ENCODE measurements around the gene TBC1D16.
"Not testable (repeated sequence)": the region's sequence is repeated elsewhere in the genome, so short reads cannot be mapped to it uniquely, and the experiment has no call there.

Gene TBC1D16

DNA sequence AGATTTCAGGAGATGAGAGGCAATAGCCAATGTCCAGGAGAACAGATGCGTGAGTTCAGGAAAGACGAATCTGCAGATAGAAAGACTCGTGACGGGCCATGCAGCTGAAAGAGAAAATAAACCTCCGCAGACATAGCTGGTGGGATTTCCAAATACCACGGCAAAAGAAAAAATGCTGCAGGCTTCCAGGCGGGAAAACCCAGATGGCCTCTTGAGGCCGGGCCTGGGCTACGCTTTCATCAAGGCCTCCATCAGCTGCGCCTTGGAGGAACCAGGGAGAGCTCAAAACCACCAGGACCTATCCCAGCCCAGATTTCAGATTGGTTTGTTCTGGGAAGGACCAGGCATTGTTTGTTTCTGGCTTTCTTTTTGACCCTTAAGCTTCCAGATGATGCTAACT is 17.4 kb upstream of the TBC1D16 start:
- DNase-seq (ENCODE audit: low read depth in 2 of 2): no peak

DNA sequence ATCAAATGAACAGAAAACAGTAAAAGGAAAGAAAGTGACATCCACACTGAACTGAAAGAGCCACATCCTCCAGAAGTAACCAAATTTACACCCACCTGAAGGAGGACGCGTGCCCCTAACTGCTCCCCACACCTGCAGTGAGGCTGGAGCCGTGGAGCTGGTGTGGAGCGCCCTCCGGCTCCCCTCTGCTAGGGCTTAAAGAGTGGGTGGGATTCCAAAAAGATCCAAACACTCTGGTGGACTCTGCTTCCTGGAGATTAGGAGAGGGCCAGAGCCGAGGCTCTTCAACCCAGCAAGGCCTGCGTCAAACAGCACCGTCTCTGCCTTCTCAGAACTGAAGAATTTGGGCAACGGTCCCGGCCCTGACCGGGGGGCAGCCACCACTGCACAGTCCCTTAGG is 16.0 kb upstream of the TBC1D16 start:
- DNase-seq (ENCODE audit: low read depth in 2 of 2): no peak

DNA sequence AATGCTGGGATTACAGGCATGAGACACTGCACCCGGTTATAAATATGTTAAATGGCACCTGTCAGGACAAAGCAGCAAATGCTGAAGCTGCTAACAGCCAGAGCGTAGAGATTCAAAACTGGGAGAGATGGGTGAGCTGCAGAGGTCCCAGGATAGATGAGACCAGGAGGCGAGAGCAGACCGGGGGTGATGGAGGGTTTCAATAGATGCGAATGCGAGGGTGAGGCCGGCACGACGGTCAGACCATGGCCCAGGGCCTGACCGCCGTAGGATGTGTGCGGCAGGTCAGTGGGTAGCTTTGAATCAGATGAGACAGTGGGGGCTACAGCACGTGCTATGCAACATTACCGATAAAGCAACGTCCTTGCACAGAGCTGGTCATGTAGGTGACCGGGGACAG is 15.0 kb upstream of the TBC1D16 start:
- DNase-seq (ENCODE audit: low read depth in 2 of 2): no peak

DNA sequence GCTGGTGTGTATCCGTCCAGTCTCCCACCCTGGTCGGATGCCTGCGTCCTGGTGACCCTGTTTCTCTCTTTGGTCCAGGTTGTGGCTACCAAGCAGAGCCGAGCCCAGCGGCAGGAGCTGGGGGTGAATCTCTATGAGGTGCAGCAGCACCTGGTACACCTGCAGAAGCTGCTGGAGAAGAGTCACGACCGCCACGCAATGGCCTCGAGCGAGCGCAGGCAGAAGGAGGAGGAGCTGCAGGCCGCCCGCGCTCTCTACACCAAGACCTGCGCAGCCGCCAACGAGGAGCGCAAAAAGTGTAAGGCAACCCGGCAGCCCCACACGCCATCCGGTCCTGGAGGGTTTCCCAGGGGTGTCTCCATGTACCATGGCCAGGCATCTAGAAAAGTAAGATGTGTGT is 14.3 kb upstream of the TBC1D16 start:
- DNase-seq (ENCODE audit: low read depth in 2 of 2): no peak

DNA sequence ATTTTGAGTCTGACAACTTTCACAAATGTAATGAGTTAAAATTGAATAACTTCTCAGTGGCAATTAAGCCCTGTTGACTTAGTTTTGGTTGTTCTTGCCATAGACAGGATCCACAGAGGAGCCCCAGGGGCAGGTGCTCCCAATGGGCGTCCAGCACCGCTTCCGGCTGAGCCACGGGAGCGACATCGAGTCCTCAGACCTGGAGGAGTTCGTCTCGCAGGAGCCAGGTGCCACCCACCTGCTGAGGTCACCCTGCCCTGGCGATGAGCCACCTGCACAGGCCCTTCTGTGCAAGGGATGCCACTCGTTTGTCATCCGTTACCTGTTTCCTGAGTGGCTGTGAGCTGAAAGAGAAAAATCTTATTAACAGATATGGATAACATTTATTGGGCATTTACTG is 11.5 kb upstream of the TBC1D16 start:
- no peak for DNase-seq (ENCODE audit: low read depth in 2 of 2)

DNA sequence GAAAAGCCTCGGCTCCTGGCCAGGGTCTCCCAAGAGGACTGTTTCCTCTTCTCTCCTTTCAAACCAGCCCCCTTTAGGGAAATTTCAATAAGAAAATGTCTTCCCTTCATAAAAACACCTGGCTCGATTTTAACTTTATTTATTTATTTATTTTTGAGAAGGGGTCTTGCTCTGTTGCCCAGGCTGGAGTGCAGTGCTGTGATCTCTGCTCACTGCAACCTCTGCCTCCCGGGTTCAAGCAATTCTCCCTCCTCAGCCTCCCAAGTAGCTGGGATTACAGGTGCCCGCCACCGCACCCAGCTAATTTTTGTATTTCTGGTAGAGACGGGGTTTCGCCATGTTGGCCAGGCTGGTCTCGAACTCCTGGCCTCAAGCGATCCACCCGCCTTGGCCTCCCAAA is 11.0 kb upstream of the TBC1D16 start:
- DNase-seq (ENCODE audit: low read depth in 2 of 2): not testable (repeated sequence)

DNA sequence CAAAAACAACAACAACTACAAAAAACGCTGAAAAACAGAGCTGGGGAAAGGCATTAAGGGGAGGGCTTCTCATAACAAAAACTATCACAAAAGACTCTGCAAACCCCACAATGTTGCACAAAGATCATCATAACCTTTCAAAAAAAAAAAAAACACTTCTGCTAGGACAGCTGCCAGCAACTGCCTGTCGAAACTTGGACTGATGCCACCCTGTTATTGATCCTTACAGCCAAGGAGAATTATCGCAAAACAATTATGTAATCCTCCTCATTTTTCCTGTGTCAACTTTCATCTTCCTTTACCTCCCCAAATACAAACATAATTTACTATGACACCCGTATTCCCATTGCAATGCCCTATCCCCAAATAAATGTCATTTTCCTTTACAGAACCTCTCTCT is 10.0 kb upstream of the TBC1D16 start:
- no peak for DNase-seq (ENCODE audit: low read depth in 2 of 2)

DNA sequence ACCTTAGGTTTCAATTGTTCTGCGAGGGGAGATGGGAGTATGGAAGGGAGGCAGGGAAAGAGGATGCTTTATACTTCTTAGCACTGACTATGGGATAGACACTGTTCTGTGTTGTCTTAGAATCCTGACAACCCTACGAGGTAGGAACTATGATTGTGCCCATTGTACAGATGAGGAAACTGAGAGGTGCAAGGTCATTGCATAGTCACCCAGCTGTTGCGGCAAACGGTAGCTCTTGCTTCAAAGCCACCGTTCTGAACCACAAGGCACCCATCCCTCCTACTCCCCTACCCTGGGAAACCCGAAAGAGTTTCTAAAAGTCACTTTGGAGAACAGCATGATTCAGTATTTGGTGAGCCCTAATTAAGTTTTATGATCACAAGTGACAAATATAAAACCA is 8.3 kb upstream of the TBC1D16 start:
- no peak for DNase-seq (ENCODE audit: low read depth in 2 of 2)

DNA sequence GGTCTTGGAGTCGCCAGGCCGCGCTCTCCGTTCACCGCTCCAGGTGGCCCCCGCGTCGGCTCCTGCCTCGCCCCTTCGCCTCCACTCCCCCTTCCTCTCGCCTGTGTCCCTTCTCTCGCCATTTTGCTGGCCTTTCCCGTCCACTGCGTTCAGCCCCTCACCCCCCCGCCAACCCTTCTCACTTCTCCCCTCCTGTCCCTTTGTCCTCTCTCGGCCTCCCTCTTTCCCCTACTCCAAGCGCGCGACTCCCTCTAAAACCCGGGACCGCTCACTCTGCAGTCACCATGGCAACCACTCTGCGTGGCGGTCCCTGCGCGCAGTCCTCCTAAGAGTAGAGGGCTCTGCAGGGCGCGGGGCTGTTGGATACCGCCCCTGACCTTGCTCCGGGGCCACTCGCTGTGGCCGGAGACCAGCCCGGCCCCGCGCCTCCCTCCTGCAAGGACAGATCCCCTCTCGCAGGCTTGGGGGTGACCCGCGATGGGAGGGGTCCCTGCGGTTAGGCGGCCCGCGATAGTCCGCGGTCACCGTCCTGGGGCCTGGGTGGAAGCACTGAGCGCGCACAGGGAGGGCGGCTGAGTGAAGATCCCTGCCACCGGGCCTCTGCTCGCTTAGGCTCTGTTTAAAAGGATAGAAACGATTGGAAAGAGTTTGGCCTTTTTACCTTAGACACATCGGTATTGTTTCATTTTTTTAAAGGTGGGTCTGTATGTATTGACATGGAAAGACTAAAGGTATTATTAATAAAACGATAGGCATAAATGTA is 1.2 kb upstream of the TBC1D16 start:
- DNase-seq (ENCODE audit: low read depth in 2 of 2): no peak

DNA sequence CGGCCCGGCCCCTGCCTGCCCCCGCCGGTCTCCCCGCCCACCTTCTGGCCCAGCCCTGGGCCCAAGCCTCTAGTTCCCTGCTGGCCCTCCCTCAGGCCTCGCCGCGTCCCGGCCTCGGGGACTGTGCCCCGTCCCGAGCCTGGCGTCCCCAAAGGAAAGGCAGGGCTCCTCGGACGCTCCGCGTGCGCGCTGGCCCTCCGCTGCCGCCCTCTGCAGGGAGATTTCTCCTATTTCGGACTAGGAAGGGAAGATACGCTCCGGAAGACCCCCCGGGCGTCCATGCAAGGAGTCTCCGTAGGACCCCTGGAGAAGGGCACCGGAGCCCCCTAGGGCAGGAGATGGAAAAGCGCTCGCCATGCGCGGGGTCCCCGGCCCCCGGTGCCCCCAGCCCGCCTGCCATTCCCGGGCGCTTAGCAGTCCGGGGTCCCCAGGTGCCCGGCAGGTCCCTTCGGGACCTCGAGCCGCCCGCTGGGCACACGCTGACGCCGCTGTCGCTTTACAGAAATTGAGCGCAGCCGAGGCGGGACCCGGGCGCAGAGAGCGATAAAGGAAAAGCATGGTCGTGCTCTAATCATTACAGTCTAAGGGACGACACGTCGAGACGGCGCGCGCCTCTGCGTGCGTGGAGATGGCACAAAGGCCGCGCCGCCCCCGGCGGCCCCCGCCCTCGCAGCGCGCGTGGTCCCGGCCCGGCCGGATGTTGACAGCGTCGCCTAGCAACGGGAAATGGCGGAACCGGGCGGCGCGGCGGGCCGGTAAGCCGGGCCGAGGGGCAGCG is 454 bp upstream of the TBC1D16 start, which contains the start of gene CCDC40:
CCDC40 (plus strand) TSS at position 706 of the 778 bp plus-strand sequence; CDS start at position 727, 21 bp downstream.
- DNase-seq (ENCODE audit: low read depth in 2 of 2): peak; percentile 55 to 66

DNA sequence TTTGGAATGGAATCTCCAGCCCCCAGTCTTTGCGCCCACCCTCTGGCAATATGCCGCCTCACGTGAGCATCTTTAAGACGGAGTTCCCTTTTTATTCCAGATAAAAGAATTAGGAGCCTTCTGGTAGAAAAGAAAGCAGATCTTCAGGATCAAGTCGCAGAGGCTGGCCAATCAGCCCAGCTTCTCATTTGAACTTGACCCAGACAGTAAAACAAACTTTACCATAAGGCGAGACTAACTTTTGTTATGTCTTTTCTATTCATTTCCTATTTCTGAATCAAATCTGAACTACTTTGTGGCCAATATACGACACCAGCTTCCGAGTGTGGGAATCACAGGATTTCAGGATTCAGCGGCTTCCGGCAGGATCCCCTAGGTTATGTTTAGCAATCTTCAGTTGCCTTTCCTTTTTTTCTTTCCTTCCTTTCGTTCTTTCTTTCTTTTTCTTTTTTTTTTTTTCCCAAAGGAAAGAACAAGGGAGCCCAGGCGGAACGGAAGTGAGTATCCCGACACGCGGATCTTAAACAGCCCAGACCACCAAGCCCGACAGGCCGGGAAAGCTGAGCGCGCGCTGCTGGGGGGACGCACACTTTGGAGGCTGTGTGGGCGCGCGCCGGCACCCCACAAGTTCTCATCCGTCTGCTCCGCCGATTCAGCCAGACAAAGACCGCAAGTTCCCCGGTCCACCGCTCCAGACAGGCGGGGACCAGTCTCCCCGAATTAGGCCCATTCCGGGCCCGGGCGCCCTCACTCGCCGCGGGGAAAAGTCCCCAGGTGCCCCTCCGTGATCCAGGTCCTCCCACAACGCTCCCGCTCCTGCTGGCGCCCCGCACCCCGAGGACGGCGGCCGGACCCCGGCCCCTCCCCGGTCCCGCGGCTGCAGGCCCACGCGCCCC is 633 bp downstream of the TBC1D16 start:
- no peak for DNase-seq (ENCODE audit: low read depth in 2 of 2)

DNA sequence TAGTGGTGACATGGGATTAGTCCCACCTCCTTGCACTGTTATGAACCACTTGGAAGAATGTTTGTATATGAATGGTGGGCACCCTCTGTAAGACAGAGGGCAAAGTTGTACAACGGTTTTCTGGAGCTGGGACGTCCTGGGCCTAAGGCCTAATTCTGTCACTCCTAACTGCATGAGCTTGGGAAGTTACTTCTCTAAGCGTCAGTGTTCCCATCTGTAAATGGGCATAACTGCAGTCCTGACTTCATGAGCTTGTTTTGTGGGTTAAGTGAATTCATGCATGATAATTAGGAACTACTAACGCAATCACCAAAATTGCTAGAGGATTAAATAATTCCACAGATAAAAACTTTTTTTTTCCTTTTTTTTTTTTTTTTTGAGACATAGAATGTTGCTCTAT is 1.8 kb downstream of the TBC1D16 start:
- no peak for DNase-seq (ENCODE audit: low read depth in 2 of 2)

DNA sequence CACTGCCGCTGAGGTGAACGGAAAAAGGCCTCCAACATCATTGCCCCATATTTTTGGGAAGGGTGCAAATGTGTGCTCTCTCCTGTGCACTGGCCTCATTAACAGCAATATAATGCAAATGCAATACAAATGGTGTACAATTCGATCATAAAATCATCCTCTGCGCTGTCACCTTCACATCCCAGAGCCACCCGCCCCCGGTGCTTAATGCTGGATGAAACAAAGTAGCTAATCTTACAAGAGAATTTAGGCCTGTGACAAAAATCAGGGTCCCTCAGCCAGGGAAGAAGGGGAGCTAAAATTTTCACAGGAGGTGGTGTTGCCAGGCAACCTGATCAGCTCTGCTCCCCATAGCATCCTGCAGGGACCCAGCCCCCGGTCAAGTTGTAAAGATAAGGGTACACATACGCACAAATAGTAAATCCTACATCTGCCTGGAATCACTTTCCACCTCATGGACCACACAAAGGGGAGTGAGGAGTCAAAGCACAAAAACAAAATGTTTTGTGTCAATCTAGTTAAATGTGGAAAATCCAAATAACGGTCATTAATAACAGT is 3.0 kb downstream of the TBC1D16 start:
- DNase-seq (ENCODE audit: low read depth in 2 of 2): no peak

DNA sequence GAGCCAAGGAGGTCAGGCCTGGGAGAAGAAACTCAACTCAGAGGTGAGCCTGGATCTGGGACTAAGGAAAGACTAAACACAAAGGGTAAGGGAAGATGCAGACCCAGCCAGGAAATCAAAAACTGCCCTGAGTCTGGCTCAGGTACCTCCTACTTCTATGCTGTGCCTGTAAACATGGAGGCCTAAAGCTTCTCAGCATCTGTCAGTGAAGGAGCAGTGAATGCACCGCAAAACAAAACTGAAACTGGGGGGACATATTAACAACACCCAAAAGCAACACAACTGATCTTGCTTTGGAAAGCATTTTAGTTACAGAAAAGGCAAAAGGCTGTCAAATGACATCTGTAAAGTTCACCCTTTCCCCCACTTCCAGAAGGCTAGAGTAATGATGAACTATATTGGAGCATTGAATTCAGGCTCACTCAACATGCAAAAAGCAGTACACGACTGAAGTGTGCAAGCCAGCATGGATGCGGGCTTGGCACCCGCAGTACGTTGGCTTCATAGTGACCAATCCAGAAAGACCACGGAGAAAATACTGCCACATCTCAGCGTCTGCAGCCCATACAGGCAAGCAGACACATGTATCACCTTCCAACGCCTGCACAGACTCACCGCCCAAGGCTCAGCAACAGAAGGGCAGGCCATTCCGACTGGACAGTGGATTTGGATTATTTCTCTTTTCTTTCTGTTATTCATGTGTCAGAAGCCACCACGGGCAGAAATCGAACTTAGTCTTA is 3.8 kb downstream of the TBC1D16 start:
- DNase-seq (ENCODE audit: low read depth in 2 of 2): no peak

DNA sequence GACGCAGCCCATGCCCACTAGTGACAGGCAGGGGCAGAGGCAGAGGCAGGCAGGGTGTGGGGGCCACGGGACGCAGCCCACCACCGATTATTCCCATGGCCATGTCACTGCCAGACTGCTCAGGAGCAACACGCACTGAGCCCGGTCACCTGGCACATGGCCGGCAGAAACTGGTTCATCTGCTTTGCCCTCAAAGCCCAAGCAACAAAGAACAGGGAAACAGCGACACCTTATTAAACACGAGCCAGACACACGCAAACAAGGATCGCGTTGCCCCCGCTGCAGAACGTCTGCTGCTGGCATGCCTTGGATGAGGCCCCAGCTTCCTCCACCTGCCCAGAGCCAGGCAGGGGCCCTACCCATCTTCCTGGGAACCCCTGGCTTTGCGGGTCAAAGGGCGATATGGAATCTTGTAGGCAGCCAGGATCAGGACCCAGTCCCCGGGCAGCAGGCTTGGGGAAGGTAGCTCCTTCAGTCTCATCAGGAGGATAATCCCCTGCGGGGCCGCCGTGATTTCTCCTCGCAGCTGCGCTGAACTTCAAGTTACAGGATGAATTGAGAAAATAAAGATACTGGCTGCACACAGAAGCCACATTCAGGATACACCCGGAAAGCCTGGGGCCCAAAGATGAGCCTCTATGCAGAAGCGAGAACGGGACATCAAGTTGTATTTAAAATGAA is 4.8 kb downstream of the TBC1D16 start:
- no peak for DNase-seq (ENCODE audit: low read depth in 2 of 2)

DNA sequence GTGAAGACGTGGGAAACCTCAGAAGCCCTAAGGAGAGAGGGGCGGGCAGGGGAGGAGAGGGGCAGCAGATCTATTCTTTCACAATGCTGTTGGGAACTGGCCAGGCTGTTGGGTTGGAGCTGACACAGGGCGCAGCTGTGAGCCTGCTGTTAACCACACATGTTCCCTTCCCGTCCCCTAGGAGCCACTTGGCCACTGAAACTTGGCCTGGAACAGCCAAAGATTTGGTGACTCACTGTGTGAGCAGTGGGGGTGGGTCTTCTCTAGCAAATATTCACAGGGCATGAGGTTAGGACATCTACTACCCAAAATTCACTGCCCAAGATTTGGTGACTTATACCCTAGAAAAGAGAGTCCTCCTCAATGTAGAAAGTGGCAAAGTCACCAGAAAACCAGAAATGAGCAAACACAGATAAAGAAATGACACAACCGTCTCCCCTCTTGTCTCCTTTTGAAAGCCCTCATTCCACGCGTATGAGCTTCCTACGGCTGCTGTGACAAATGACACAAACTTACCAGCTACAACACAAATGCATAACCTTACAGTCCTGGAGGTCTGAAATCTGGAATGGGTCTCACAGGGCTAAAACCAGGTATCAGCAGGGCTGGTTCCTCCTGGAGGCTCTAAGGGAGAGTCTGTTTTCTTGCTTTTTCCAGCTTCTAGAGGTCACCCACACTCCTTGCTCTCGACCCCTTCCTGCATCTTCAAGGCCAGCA is 6.3 kb downstream of the TBC1D16 start:
- DNase-seq (ENCODE audit: low read depth in 2 of 2): no peak

DNA sequence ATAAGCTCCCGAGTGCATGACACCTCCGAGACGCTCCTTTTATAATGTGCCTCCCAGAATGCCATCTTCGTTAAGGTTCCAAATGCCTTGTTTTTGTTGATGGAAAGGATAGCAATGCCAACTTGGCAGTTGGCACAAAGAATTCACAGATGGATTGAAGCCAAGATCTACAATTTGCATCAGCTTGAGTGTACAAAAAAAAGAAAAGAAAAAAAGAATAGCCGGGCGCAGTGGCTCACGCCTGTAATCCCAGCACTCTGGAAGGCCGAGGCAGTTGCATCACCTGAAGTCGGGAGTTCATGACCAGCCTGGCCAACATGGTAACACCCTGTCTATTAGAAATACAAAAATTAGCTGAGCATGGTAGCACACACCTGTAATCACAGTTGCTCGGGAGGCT is 7.6 kb downstream of the TBC1D16 start:
- no peak for DNase-seq (ENCODE audit: low read depth in 2 of 2)

DNA sequence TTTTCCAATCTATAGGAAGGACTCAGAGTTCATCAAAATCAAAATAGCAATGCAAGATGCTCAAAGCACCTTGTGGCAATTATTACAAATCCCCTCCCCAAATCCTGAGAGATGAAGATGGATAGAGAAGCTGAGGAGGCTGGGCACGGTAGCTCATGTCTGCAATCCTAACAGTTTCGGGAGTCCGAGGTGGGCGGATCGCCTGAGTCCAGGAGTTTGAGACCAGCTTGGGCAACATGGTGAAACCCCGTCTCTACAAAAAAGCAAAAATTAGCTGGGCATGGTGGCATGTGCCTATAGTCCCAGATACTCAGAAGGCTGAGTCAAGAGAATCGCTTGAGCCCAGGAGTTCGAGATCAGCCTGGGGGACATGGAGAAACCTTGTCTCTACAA is 8.6 kb downstream of the TBC1D16 start:
- no peak for DNase-seq (ENCODE audit: low read depth in 2 of 2)

DNA sequence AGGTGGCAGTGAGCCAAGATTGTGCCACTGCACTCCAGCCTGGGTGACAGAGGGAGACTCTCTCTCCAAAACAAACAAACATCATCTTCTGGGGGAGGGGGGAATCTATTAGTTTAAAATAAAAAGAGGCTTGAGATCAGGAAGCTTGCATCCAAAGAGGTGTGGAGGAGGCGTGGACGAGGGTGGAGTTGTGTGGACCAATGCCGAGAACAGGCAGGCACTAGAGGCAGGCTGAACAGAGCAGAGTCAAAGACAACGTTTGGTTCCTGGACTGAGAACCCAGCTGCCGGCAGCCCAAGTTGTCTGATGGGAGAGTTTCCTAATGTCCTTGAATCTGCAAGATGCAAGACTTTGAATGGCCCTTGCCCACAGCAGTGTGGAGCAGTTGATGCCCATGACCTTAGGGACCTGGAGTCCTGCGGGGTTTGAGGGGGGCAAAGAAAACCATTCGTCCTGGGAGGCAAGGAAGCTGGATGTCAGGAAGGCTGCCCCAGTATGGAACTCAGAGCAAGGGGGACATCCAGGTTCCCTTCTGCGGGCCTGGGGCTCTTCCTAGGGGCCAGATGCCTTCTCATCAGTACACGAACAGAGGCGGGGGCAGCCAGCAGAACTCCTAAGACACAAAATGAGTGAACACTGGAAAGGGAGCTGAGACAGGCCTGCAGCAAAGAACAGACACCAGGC is 9.2 kb downstream of the TBC1D16 start:
- no peak for DNase-seq (ENCODE audit: low read depth in 2 of 2)
